Esophagus muscularis mucosa (tissue), 4 donors: ENCODE results near the gene MDFIC2. TPM values are rescaled to one million over a fixed set of nuclear protein-coding genes. Genes with fewer than 3 reads are reported as not detected.

ENCODE experiments used
- DNase-seq: peaks from one replicate; pipeline ENCODE4 v3.0.0-alpha.2; 2017; ENCODE audit errors: extremely low spot score
- H3K27ac ChIP-seq, 4 donors: fragments of 200-600 bp; sonication (generic); replicated peaks in 1 of 4; 1 replicate in 3 of 4; 2 replicates in 1 of 4; pipeline ENCODE4 v1.5.1; 2016 to 2019; ENCODE audit warnings: mild to moderate bottlenecking in 1 of 4
- H3K27me3 ChIP-seq, 4 donors: fragments of 200-600 bp; sonication (generic); one replicate each; pipeline versions ENCODE4 v1.5.1 to v1.6.0; 2016 to 2019
- H3K36me3 ChIP-seq, 4 donors: fragments of 200-600 bp; sonication (generic); one replicate each; pipeline ENCODE4 v1.5.1; 2016 to 2019
- H3K4me1 ChIP-seq, 4 donors: fragments of 200-600 bp; sonication (generic); one replicate each; pipeline ENCODE4 v1.5.1; 2016 to 2019
- H3K4me3 ChIP-seq, 4 donors: fragments of 200-600 bp; sonication (generic); 1 replicate in 2 of 4; 2 replicates in 2 of 4; pipeline ENCODE4 v1.5.1; 2016 to 2019; ENCODE audit warnings: mild to moderate bottlenecking in 4 of 4, moderate library complexity in 1 of 4
- H3K9me3 ChIP-seq, 4 donors: fragments of 200-600 bp; sonication (generic); 1 replicate in 3 of 4; 2 replicates in 1 of 4; pipeline ENCODE4 v1.5.1; 2016 to 2019
- CTCF ChIP-seq, 3 experiments: fragments of 200-600 bp in 2 of 3; fragments of 450-650 bp in 1 of 3; sonication (generic) in 2 of 3; IDR thresholded peaks; one replicate each; pipeline ENCODE4 v1.5.1; 2017 to 2019; ENCODE audit warnings: antibody characterized with exemption in 3 of 3, mild to moderate bottlenecking in 2 of 3, moderate library complexity in 1 of 3
- EP300 ChIP-seq: sonication (generic); formaldehyde crosslinking; IDR thresholded peaks from one replicate; pipeline ENCODE4 v1.6.1; 2017; ENCODE audit warnings: antibody characterized with exemption
- POLR2A ChIP-seq: fragments of 450-650 bp; IDR thresholded peaks from one replicate; pipeline ENCODE4 v1.6.1; 2017; ENCODE audit warnings: antibody characterized with exemption, moderate library complexity, mild to moderate bottlenecking, low read depth
- POLR2AphosphoS5 ChIP-seq, 2 donors: sonication (generic); formaldehyde crosslinking; IDR thresholded peaks; one replicate each; pipeline ENCODE4 v1.6.1; 2017; ENCODE audit warnings: antibody characterized with exemption in 2 of 2
- WGBS: methylation state at CpG from one replicate; pipeline ENCODE4 v1.1.5; 2018; 5-methylcytosine and 5-hydroxymethylcytosine counted together
- intact Hi-C: fragments of 100-400 bp; cut with DNase I; formaldehyde crosslinking; loops from one replicate; pipeline ENCODE4 v1.15.1; 2023
- total RNA-seq, 4 donors: library from RNA; depleted of rRNA; stranded (reverse); fragments of >200 nt; gene quantifications; one replicate each; pipeline versions ENCODE4 v1.1.0 to v1.2.1, GENCODE V29; 2016

Gene MDFIC2
- total RNA-seq, 4 donors from 2014 or later = not detected

- WGBS = 57% methylated on average over 2 of the region's 2 CpGs
- H3K27ac ChIP-seq = peak overlapping the region in 1 of 4 donors; percentile 13
- no peaks in the 10 kb centered on the region for H3K27me3 ChIP-seq
- H3K4me3 ChIP-seq = no peak overlapping the region
- H3K36me3 ChIP-seq = no peaks in the 10 kb centered on the region
- TF ChIP-seq CTCF (IDR thresholded peaks at IDR 0.05) (no peak), POLR2A (no peak), EP300 (no peak), POLR2AphosphoS5 (IDR thresholded peaks at IDR 0.05) (no peak)
- no peaks in the 10 kb centered on the region for H3K9me3 ChIP-seq
- H3K4me1 ChIP-seq = peaks cover 0 to 18% (median 11%) of the 10 kb centered on the region in 4 donors
- intact Hi-C loops = no loop called here
- DNase-seq = no peak
These were observed 30.8 kb downstream of the MDFIC2 start for GRCh38 chr3:70281663-70282062.

GRCh38 chr3:70277304-70277703 is 35.1 kb downstream of the MDFIC2 start:
- no peaks in the 10 kb centered on the region for H3K27me3 ChIP-seq
- no peaks in the 10 kb centered on the region for H3K9me3 ChIP-seq
- DNase-seq = no peak
- H3K4me1 ChIP-seq = peaks cover 0 to 22% (median 13%) of the 10 kb centered on the region in 4 donors
- TF ChIP-seq POLR2A = no peak
- TF ChIP-seq EP300 = no peak
- no peak for TF ChIP-seq POLR2AphosphoS5 (IDR thresholded peaks at IDR 0.05)
- TF ChIP-seq CTCF (IDR thresholded peaks at IDR 0.05) = no peak
- no peaks in the 10 kb centered on the region for H3K36me3 ChIP-seq
- H3K4me3 ChIP-seq = no peak overlapping the region
- 62% methylated on average over 6 of the region's 6 CpGs for WGBS
- intact Hi-C loops = no loop called here
- H3K27ac ChIP-seq = no peak overlapping the region

- Histone ChIP-seq H3K36me3 (no peaks in the 10 kb centered on the region), H3K4me3 (no peak overlapping the region), H3K4me1 (peaks cover 0 to 17% (median 11%) of the 10 kb centered on the region in 4 donors), H3K27me3 (no peaks in the 10 kb centered on the region), H3K9me3 (no peaks in the 10 kb centered on the region), H3K27ac (no peak overlapping the region)
- WGBS = 68% methylated on average over 4 of the region's 4 CpGs
- no peak for TF ChIP-seq CTCF (IDR thresholded peaks at IDR 0.05)
- no peak for TF ChIP-seq POLR2AphosphoS5 (IDR thresholded peaks at IDR 0.05)
- no peak for TF ChIP-seq POLR2A
- no peak for TF ChIP-seq EP300
- intact Hi-C loops = no loop called here
- no peak for DNase-seq
These were observed 35.5 kb downstream of the MDFIC2 start for GRCh38 chr3:70276901-70277300.

GRCh38 chr3:70273492-70273891 is 38.9 kb downstream of the MDFIC2 start:
- no peak for DNase-seq
- peak overlapping the region in 2 of 4 donors; percentile 4 to 13 for H3K27ac ChIP-seq
- TF ChIP-seq CTCF (IDR thresholded peaks at IDR 0.05) (no peak), POLR2AphosphoS5 (IDR thresholded peaks at IDR 0.05) (no peak), POLR2A (no peak), EP300 (no peak)
- H3K27me3 ChIP-seq = no peaks in the 10 kb centered on the region
- intact Hi-C loops = no loop called here
- no peaks in the 10 kb centered on the region for H3K36me3 ChIP-seq
- no peak overlapping the region for H3K4me3 ChIP-seq
- H3K9me3 ChIP-seq = no peaks in the 10 kb centered on the region
- peaks cover 0 to 12% (median 10%) of the 10 kb centered on the region in 4 donors for H3K4me1 ChIP-seq

GRCh38 chr3:70272798-70273197 is 39.6 kb downstream of the MDFIC2 start:
- H3K4me3 ChIP-seq = no peak overlapping the region
- H3K9me3 ChIP-seq = no peaks in the 10 kb centered on the region
- intact Hi-C loops = no loop called here
- WGBS = 53% methylated on average over 5 of the region's 5 CpGs
- H3K27ac ChIP-seq = peak overlapping the region in 3 of 4 donors; percentile 4 to 39 (median 13)
- no peak for TF ChIP-seq POLR2AphosphoS5 (IDR thresholded peaks at IDR 0.05)
- no peak for TF ChIP-seq EP300
- no peak for TF ChIP-seq CTCF (IDR thresholded peaks at IDR 0.05)
- no peak for TF ChIP-seq POLR2A
- H3K27me3 ChIP-seq = no peaks in the 10 kb centered on the region
- no peaks in the 10 kb centered on the region for H3K36me3 ChIP-seq
- DNase-seq = no peak
- H3K4me1 ChIP-seq = peaks cover 0 to 12% (median 10%) of the 10 kb centered on the region in 4 donors
